Progenitor cell of endocrine pancreas (in vitro differentiated cells): ENCODE data around the gene NFILZ. TPM values are rescaled to one million over a fixed set of nuclear protein-coding genes. Genes with fewer than 3 reads are reported as not detected.
A peak's percentile ranks its signal among the peaks of the same experiment; 100 is the strongest.
"Not testable (repeated sequence)": the region's sequence is repeated elsewhere in the genome, so short reads cannot be mapped to it uniquely, and the experiment has no call there.

Experiments
- DNase-seq: peaks from one replicate; pipeline ENCODE4 v3.0.0; 2021; ENCODE audit warnings: low spot score; ENCODE audit not compliant: unreplicated experiment
- H3K27ac Mint-ChIP-seq: 2 replicates; pipeline ENCODE4 v1.8.0; 2021; ENCODE audit warnings: mild to moderate bottlenecking, moderate library complexity, mixed read lengths
- H3K27me3 Mint-ChIP-seq: 2 replicates; pipeline ENCODE4 v1.8.0; 2021; ENCODE audit warnings: mixed read lengths
- H3K36me3 Mint-ChIP-seq: 2 replicates; pipeline ENCODE4 v1.8.0; 2022; ENCODE audit warnings: mixed read lengths; ENCODE audit not compliant: insufficient read depth
- H3K4me1 Mint-ChIP-seq: 2 replicates; pipeline ENCODE4 v1.8.0; 2021; ENCODE audit warnings: low read depth, mixed read lengths
- H3K4me3 Mint-ChIP-seq: 2 replicates; pipeline ENCODE4 v1.8.0; 2021; ENCODE audit warnings: low read depth, mild to moderate bottlenecking, moderate library complexity, mixed read lengths
- H3K9me3 Mint-ChIP-seq: 2 replicates; pipeline ENCODE4 v1.8.0; 2021; ENCODE audit warnings: low read depth, mixed read lengths
- CTCF ChIP-seq: fragments of 200-600 bp; sonication (generic); IDR thresholded peaks from one replicate; pipeline ENCODE4 v1.5.0; 2021; ENCODE audit warnings: antibody characterized with exemption, mild to moderate bottlenecking; ENCODE audit not compliant: unreplicated experiment
- total RNA-seq: library from RNA; stranded (reverse); gene quantifications from 2 replicates; pipeline ENCODE4 v1.2.1, GENCODE V29; 2021

Gene NFILZ
- total RNA-seq, 1 donor from 2014 or later: not detected

GRCh38 chr19:8629184-8629583, 1.2 kb upstream of the NFILZ start:
- no peak for DNase-seq
- Mint-ChIP-seq H3K36me3 (no peaks in the 10 kb centered on the region), H3K27me3 (no peaks in the 10 kb centered on the region), H3K27ac (peak overlapping the region; percentile 18), H3K4me3 (no peak overlapping the region), H3K4me1 (no peaks in the 10 kb centered on the region), H3K9me3 (peaks cover 4% of the 10 kb centered on the region)
- TF ChIP-seq CTCF: no peak

GRCh38 chr19:8630796-8631424, 477 bp downstream of the NFILZ start:
- H3K27me3 Mint-ChIP-seq: no peaks in the 10 kb centered on the region
- H3K4me3 Mint-ChIP-seq: no peak overlapping the region
- no peak for DNase-seq
- peaks cover 4% of the 10 kb centered on the region for H3K9me3 Mint-ChIP-seq
- no peaks in the 10 kb centered on the region for H3K36me3 Mint-ChIP-seq
- TF ChIP-seq CTCF: no peak
- no peak overlapping the region for H3K27ac Mint-ChIP-seq
- no peaks in the 10 kb centered on the region for H3K4me1 Mint-ChIP-seq

GRCh38 chr19:8631425-8631819, 989 bp downstream of the NFILZ start:
- Mint-ChIP-seq H3K4me3 (no peak overlapping the region), H3K4me1 (no peaks in the 10 kb centered on the region), H3K9me3 (peaks cover 4% of the 10 kb centered on the region), H3K27ac (no peak overlapping the region), H3K36me3 (no peaks in the 10 kb centered on the region), H3K27me3 (no peaks in the 10 kb centered on the region)
- TF ChIP-seq CTCF: no peak
- DNase-seq: no peak

- H3K4me1 Mint-ChIP-seq: no peaks in the 10 kb centered on the region
- no peak overlapping the region for H3K4me3 Mint-ChIP-seq
- H3K27me3 Mint-ChIP-seq: no peaks in the 10 kb centered on the region
- H3K27ac Mint-ChIP-seq: no peak overlapping the region
- no peaks in the 10 kb centered on the region for H3K9me3 Mint-ChIP-seq
- TF ChIP-seq CTCF: no peak
- H3K36me3 Mint-ChIP-seq: no peaks in the 10 kb centered on the region
- no peak for DNase-seq
Observed at GRCh38 chr19:8635422-8635821, 5.0 kb downstream of the NFILZ start.

- not testable (repeated sequence) for H3K27ac Mint-ChIP-seq, DNase-seq, H3K9me3 Mint-ChIP-seq, H3K4me1 Mint-ChIP-seq, H3K4me3 Mint-ChIP-seq, H3K27me3 Mint-ChIP-seq, H3K36me3 Mint-ChIP-seq
Observed at GRCh38 chr19:8637070-8637469, 6.6 kb downstream of the NFILZ start.

GRCh38 chr19:8638078-8638619, 7.7 kb downstream of the NFILZ start:
- no peak for DNase-seq
- H3K4me3 Mint-ChIP-seq: no peak overlapping the region
- H3K9me3 Mint-ChIP-seq: peaks cover 4% of the 10 kb centered on the region

More at GRCh38 chr19:8638078-8638619, 7.7 kb downstream of the NFILZ start:
- no peak overlapping the region for H3K27ac Mint-ChIP-seq
- H3K36me3 Mint-ChIP-seq: no peaks in the 10 kb centered on the region
- no peak for TF ChIP-seq CTCF
- no peaks in the 10 kb centered on the region for H3K4me1 Mint-ChIP-seq
- H3K27me3 Mint-ChIP-seq: no peaks in the 10 kb centered on the region
